Measurements from ENCODE around the gene DDR1.
"Not testable (repeated sequence)": the region's sequence is repeated elsewhere in the genome, so short reads cannot be mapped to it uniquely, and the experiment has no call there.

The DDR1 gene

DNA sequence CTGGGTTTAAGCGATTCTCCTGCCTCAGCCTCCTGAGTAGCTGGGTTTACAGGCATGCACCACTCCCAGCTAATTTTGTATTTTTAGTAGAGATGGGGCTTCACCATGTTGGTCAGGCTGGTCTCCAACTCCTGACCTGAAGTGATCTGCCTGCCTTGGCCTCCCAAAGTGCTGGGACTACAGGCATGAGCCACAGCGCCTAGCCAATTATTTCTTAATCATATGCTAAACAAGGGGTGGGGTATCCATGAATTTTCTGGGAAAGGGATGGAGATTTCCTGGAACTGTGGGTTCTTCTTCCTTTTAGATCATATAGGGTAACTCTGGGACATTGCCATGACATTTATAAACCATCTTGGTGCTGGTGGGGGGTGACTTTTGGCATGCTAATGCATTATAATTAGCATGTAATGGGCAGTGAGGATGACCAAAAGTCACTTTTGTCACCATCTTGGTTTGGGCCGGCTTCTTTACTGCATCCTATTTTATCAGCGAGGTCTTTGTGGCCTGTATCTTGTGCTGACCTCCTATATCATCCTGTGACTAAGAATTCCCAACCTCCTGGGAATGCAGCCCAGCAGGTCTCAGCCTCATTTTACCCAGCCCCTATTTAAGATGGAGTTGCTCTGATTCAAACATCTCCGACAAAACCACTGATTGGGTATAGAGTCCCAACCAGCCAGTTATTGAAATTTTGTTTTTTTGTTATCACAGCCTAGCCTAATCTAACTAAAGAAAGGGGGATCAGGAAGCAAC lies 29.9 kb upstream of the DDR1 start:
- no peak for DNase-seq

DNA sequence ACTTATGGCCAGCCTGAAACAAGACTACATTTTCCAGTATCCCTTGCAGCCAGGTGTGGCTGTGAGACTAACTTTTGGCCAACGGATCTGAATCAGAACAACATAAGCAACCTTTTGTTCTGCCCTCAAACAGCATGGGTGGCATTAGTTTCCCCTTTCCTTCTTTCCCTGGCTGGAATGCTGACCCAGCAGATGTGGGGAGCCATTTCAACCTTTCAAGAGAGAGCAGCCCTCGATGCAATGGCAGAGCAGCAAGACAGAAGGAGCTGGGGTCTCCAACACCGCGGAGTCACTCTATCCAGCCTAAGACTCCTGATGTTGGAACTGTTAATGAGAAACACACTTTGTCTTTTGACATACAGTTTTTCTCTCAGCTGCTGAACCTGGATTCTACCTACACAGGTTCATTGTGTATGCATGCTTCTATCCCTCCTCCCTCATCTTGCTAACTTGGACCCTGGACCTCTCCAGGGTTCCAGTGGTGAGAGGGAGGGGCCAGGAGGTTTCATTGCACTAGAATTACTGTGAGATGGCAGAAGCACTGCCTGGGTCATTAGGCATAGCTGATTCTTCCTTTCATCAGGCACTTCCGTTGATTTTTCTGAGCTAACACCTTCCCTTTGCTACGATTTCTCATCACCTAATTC lies 28.8 kb upstream of the DDR1 start:
- DNase-seq, result no peak

DNA sequence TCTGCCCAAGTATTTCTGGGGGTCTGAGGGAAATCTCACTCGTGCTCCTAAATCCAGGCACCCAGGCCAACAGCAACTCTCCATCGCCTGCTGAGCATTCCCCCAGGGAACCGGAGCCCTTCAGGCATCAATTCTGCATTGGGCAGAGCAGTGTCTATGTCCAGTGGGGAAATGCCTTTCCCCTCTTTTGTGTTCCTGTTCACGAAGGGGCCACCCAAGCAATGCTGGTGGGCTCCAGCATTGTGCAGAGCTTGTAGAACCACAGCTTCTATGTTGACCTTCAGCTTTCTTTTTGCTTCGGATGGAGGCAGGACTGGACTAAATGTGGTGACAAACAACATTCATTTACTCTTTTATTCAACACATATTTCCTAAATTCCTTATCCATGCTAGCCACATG lies 27.2 kb upstream of the DDR1 start:
- no peak for DNase-seq

DNA sequence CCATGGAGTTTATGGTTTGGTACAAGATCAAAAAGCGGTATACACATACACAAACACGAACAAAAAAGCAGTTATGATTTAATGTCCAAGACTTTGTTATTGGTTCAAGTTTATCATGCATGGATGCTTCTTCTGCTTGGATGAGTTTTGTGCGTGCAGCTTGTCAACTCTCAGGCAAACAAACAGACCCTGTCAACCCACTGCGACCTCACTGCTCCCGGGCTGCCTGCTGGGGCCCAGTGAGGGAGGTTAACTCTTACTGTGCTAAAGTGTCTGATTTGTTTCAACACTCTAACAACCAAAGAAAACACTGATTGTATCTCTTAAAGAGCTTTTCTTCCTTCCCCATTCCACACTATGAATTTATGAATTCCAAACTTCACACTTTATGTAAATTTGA lies 26.8 kb upstream of the DDR1 start:
- DNase-seq, result no peak

DNA sequence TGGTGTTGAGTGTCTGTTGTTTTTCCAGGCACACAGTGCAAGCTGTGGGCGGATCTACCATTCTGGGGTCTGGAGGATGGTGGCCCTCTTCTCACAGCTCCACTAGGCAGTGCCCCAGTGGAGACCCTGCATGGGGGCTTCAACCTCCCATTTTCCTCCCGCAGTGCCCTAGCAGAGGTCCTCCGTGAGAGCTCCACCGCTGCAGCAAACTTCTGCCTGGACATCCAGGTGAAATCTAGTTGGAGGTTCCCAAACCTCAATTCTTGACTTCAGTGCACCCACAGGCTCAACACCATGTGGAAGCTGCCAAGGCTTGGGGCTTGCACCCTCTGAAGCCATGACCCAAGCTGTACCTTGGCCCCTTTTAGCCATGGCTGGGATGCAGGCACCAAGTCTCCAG lies 24.6 kb upstream of the DDR1 start:
- DNase-seq, result not testable (repeated sequence)

DNA sequence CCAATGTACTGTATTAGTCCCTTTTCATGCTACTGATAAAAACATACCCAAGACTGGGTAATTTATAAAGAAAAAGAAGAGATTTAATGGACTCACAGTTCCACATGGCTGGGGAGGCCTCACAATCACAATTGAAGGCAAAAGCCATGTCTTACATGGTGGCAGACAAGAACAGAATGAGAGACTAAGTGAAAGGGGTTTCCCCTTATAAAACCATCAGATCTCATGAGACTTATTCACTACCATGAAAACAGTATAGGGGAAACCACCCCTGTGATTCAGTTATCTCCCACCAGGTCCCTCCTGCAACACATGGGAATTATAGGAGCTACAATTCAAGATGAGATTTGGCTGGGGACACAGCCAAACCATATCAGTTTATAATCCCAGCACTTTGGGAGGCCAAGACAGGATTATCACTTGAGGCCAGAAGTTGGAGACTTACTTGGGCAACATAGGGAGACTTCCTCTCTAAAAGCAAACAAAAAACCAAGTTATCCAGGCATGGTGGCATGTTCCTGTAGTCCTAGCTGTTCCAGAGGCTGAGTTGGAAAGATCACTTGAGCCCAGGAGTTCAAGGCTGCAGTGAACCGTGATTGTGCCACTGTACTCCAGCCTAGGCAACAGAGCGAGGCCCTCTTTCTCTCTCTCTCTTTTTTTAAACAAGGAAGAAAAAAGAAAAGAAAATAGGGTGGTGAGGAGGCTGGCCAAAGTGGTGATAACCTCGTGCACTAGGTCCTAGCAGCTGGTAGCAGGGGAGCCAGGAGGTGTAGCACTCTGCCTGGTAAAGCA lies 22.9 kb upstream of the DDR1 start:
- DNase-seq, result no peak

DNA sequence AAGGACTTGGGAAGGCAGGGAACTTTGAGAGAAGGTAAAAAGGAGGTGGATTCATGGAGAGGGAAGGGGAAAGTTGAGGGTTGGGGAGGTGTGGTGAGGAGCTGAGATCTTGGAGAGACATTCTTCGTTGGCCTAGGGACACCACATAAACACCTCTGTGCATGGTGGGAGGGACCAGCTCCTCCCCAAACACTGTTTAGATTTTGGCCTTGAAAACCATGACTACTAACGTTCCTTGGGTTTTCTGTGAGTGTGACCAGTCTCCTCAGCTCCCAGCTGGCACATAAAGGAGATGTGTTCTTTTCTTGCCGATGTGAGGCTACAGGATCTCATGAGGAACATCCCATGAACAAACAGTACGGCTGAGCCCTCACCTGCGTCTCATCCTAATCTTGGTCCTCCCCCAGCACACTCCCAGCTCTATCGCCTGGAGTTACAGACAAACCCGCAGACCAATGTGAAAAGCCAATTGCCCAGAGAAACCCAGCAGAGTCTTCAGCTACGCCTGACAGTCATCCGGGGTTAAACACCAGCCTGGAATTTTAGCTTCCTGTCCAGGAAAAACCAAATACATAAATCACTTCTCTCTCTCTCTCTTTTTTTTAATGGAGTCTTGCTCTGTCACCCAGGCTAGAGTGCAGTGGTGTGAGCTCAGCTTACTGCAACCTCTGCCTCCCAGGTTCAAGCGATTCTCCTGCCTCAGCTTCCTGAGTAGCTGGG lies 22.0 kb upstream of the DDR1 start:
- no peak for DNase-seq

DNA sequence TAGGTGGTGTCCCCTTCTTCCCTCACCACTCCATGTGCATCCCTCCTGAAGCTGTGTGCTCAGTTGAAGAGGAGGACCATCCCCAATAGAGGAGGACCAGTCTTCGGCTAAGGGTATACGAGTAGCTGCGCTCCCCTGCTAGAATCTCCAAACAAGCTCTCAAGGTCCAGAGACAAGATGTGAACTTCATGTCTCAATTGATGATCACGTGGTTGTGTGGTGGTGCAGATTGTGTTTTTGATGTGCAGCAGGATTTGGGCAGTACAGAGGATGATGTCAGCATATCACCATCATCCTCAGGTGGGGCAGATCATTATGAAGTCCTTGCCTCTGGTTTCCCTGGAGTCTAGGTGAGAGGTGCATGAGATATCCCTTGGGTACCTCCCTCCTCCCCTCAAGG lies 20.0 kb upstream of the DDR1 start:
- DNase-seq, result no peak

DNA sequence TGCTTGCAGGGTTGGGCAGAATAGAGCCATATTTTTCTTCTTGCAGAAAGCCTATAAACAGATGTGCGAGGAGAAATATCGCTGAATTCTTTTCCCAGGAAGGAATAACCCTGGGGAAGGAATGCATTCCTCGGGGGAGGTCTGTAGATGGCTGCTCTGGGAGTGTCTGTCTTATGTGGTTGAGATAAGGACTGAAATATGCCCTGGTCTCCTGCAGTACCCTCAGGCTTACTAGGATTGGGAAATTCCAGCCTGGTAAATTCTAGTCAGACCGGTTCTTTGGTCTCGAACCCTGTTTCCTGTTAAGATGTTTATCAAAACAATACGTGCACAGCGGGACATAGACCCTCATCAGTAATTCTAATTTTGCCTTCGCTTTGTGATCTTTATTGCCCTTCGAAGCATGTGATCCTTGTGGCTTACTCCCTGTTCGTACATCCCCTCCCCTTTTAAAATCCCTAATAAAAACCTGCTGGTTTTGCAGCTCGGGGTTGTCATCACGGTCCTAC lies 15.0 kb upstream of the DDR1 start:
- DNase-seq, result not testable (repeated sequence)

DNA sequence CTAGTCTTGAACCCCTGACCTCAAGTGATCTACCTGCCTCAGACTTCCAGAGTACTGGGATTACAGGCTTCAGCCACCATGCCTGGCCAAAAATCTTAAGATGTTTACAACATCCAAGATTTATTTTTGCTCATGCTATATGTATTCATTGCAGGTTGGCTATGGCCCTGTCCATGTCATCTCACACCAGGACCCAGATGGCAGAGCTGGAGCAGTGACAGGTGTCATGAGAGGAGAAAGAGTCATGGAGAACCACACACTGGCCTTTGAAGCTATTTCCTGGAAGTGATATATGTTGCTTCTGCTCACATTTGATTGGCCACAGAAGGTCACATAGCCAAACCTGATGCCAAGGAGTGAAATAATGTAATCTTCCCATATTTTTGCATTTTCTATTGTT lies 13.8 kb upstream of the DDR1 start:
- no peak for DNase-seq

DNA sequence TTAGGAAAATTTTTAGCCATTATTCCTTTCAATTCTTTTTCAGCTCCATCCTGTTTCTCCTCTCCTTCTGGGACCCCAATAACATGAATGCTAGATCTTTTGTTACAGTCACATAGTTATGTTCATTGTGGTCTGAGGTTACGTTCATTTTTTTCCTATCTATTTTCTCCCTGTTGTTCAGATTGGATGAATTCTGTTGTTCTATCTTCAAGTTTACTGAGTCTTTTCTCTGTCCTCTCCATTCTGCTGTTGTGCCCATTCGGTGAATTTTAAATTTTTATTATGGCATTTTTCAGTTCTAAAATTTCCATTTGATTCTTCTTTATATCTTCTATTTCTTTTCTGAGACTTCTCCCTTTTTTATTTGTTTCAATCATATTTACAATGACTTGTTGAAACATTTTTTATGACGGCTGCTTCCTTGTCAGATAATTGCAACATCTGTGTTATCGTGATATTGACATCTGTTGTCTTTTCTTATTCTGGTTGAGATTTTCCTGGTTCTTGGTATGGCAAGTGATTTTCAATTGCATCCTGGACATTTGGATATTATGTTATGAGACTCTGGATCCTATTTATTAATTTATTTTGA lies 12.6 kb upstream of the DDR1 start:
- no peak for DNase-seq

DNA sequence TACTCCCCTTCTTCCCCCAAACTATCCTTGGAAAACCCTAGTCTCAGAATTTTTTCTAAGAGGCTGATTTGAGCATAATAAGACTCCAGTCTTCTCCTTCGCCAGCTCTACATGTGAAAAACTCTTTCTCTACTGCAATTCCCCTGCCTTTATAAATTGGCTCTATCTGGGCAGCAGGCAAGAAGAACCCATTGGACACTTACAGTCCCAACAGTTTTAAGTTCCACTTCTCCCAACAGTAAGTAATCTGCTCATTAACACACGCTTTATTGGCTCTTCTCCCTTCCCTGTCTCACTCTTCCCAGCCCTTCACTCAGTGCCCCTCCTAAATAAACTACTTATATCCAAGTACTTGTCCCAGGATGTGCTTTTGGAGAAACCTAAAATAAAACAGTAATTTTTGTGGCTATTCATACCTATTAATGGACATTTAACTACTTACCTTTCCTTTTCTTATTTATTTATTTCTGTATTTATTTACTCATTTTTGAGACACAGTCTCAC lies 11.1 kb upstream of the DDR1 start:
- DNase-seq, result no peak

DNA sequence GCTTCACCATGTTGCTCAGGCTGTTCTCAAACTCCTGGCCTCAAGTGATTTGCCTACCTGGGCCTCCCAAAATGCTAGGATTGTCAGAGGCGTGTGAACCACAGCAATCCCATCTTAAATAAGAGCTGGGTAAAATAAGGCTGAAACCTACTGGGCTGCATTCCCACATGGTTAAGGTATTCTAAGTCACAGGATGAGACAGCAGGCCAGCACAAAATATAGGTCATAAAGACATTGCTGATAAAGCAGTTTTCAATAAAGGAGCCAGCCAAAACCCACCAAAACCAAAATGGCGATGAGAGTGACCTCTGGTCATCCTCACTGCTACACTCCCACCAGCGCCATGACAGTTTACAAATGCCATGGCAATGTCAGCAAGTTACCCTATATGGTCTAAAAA lies 10.5 kb upstream of the DDR1 start:
- not testable (repeated sequence) for DNase-seq

DNA sequence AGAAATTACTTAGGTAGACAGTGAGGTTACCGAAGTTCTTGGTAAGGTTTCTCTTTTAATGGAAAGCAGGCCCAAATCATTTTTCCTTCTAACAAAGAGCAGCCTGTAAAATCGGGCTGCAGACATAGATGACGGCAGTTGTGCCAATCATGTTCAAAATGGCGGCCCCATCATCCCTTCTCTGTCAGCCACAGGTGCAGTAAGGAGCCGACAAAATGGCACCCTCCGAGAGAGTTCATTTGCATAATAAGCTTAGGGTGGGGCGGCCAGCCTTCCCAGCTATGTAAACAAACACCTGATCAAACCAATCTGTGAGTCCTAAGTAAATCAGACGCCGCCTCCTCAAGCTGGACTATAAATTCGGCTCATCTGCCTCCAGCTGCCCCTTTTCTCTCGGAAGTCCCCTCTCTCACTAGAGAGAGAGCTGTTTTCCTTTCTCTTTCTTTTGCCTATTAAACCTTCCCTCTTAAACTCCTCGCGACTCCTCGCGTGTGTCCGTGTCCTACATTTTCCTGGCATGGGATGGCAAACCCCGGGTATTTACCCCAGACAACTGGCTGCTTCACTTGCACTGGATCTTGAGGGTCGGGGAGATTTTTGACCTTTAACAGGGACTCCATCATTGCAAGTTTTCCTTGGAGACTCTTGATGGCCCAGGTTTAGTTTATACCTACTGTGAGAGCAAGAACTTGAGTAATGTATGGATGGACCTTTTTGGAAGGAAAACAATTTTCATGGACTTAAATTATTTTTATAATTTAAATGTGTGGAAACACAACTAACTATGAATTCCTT lies 8.9 kb upstream of the DDR1 start:
- peak; percentile 99 for DNase-seq

DNA sequence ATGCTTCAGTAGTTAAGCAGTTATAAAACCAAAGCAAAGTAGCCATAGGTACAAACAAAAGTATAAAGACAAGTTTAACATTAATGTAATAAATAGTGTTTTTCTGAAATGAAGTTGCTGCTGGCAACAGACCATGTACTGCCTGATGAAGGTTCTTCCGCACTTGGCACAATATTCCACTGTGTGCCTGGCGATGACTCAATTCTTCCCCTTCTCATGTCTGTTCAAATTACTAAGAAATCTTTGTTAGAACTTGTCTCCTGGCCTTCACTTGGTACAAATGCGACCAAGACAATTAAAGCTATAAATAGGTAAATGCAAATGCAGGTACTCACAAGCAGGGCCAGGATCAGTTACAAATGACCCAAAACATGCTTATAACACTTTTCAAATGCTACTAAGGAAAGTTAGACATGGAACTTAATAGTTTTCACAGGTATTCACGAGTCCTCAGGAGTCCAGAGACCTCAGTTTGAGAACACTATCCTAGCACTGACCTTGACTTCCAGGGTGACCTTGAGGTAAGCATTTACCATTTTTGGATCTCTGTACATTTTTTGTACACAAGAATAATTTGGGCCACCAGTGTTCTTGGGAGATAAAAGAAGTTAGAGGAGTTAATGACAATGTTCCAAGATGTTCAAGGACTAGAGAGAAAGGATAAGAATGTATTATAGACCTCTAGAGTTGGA lies 8.1 kb upstream of the DDR1 start:
- DNase-seq, result no peak

DNA sequence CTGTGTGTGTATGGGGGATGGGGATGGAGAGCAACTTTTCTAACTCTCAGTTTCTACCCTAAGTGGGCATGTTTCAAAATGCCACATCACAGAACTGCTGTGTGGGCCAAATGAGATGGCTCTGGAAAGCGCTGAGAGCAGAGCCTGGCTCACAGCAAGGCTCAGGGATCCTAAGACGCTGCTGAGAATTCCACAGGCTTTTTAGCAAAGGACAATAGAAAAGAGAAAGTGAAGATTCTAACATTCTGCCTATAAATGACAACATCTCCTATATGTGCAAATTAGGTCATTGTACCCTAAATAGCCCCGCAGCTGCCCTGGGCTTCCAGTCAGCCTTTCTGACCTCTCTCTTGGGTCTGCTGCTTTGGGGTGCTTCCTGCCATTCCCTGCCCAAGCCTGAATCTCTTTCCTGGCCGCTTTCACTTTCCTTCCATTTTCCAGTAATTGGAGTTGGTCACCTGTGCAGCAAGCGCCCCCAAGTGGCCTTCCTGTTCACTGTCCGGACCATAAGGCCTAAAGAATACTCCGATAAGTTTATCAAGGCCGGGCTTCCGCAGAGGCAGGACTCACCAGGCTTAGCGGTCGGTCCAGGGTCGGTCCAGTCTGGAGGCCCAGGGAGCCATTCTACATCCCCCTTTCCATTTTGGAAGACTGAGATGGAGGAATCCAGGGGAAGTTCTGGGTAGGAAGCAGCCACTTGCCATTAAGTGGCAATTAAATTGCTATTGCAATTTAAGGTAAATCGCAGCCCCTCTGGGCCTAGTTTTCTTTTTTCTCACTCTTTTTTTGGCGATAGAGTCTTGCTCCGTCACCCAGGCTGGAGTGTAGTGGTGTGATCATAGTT lies 6.7 kb upstream of the DDR1 start:
- peak; percentile 85 for DNase-seq

DNA sequence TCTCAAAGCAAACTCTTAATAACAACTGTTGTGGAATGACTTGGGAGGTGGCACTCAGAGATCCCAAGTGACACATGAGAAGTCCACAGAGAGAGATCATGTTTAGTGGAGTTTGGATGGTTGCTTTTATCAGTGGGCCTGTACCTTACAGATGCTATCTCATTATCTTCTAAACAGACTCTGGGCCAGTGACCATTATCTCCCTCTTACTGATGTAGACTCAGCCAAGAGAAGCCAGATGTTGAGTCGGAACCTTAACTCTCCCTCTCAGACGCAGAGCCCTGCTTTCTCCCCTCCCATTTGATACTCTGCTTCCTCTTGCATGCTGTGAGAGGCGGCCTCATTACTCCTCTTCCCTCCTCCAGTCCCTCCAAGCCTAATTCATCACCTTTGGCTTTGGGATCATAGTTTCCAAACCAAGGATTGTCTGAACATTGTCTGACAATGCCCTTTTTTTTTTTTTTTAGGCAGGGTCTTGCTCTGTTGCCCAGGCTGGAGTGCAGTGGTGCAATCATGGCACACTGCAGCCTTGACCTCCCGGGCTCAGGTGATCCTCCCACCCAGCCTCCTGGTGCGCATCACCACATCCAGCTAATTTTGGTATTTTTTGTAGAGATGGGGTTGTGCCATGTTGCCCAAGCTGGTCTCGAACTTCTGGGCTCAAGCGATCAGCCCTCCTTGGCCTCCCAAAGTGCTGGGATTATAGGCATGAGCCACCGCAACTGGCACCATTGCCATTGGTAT lies 4.5 kb upstream of the DDR1 start:
- no peak for DNase-seq

DNA sequence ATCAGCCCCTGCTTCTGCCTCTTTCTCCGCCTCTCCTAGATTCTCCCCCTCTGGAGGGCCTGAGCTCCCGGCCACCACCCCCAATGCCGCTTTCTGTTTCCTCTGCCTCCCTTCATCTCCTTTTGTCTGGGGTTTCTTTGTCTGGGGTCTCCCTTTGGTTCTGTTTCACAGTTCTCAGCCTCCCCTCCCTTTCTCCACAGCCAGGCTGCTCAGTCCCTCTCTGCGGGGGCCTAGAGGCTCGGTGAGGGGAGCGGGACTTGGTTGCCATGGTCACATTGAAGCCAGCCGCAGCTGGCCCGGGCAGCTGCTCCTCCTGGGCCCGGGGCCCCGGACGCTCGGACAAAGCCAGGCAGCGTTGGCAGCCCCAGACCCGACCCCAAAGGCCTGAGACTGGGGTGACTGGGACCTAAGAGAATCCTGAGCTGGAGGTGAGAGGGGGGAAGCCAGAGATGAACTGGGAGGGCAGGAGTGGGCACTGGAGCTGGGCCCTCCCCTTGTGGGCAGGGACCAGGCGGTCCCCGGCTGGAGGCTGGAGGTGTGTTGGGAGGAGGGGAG lies 3.5 kb upstream of the DDR1 start:
- peak; percentile 89 for DNase-seq

Measured in NCI-H146 (cell line).